Stimulated activated memory B cell treated with anti-CD40 and anti-IgM and Interleukin-4, amounts not matched to agents 10 μg/mL and 1 μg/mL and 100 μg/mL, for 72 hours (primary cell): ENCODE measurements around the gene ZBED2.

Experiments used
- ATAC-seq: fragments of 150-1000 bp; cut with Tn5 transposase; 2 replicates; pipeline ENCODE4 v1.10.0; 2021
- H3K27ac Mint-ChIP-seq: one replicate; pipeline ENCODE4 v1.8.0; 2022; ENCODE audit warnings: mild to moderate bottlenecking, mixed read lengths
- H3K27me3 Mint-ChIP-seq: one replicate; pipeline ENCODE4 v1.8.0; 2022; ENCODE audit warnings: mixed read lengths
- H3K36me3 Mint-ChIP-seq: one replicate; pipeline ENCODE4 v1.8.0; 2022; ENCODE audit warnings: mixed read lengths
- H3K4me1 Mint-ChIP-seq: one replicate; pipeline ENCODE4 v1.8.0; 2022; ENCODE audit warnings: mixed read lengths
- H3K4me3 Mint-ChIP-seq: one replicate; pipeline ENCODE4 v1.8.0; 2022; ENCODE audit warnings: mild to moderate bottlenecking, moderate library complexity, mixed read lengths
- H3K9me3 Mint-ChIP-seq: one replicate; pipeline ENCODE4 v1.8.0; 2022; ENCODE audit warnings: mixed read lengths

ZBED2 gene

GRCh38 chr3:111610612-111611054 lies 15.5 kb upstream of the ZBED2 start:
- peak overlapping the region; percentile 95 for H3K27ac Mint-ChIP-seq
- ATAC-seq: peak; percentile 29
- H3K36me3 Mint-ChIP-seq: peaks cover 10% of the 10 kb centered on the region
- no peaks in the 10 kb centered on the region for H3K27me3 Mint-ChIP-seq
- H3K4me3 Mint-ChIP-seq: peak overlapping the region; percentile 55
- H3K9me3 Mint-ChIP-seq: no peaks in the 10 kb centered on the region
- peaks cover 59% of the 10 kb centered on the region for H3K4me1 Mint-ChIP-seq

DNA sequence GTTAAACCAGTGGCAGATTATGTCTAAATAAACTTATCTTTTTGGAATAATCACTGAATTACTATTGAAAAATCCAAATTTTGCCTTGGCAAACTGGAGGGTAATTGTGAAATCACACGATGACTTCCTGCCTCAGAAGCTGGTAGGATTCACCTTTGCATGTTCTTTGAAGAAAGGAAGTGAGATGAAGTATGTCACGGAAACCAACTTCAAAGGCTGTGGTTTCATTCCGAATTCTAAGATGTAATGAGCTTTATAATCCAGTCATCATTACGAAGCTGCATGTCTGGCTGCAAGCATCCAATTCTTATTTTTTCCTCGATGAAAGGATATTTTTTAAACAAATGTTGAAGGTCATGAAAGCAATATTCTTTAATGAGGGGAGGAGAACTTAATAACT lies 15.0 kb upstream of the ZBED2 start:
- no peaks in the 10 kb centered on the region for H3K9me3 Mint-ChIP-seq
- H3K27ac Mint-ChIP-seq: peak overlapping the region; percentile 95
- H3K27me3 Mint-ChIP-seq: no peaks in the 10 kb centered on the region
- H3K4me3 Mint-ChIP-seq: peak overlapping the region; percentile 55
- H3K4me1 Mint-ChIP-seq: peaks cover 57% of the 10 kb centered on the region
- peak; percentile 86 for ATAC-seq
- peaks cover 10% of the 10 kb centered on the region for H3K36me3 Mint-ChIP-seq

DNA sequence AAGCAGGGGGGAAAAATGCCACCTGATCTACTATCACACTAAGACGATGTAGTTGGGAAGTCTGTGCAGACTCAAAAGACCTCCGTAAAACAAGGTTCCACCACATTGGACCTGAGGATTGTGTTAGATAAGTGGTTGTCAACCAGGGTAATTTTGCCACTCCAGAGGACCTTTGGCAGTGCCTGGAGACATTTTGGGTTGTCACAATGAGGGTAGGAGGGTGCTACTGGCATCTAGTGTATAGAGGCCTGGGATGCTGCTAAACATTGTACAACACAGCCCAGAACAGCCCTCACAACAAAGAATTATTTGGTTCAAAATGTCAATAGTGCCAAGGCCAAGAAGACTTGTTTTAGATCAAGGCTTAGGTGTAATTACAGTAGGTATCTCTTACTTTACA lies 14.6 kb upstream of the ZBED2 start:
- Mint-ChIP-seq H3K36me3 (peaks cover 10% of the 10 kb centered on the region), H3K27me3 (no peaks in the 10 kb centered on the region), H3K4me3 (no peak overlapping the region), H3K4me1 (peaks cover 56% of the 10 kb centered on the region), H3K27ac (peak overlapping the region; percentile 95), H3K9me3 (no peaks in the 10 kb centered on the region)
- no peak for ATAC-seq

GRCh38 chr3:111608383-111608782 lies 13.2 kb upstream of the ZBED2 start:
- no peaks in the 10 kb centered on the region for H3K9me3 Mint-ChIP-seq
- no peaks in the 10 kb centered on the region for H3K27me3 Mint-ChIP-seq
- no peak for ATAC-seq
- H3K27ac Mint-ChIP-seq: peak overlapping the region; percentile 95
- H3K4me1 Mint-ChIP-seq: peaks cover 62% of the 10 kb centered on the region
- peaks cover 10% of the 10 kb centered on the region for H3K36me3 Mint-ChIP-seq
- no peak overlapping the region for H3K4me3 Mint-ChIP-seq

DNA sequence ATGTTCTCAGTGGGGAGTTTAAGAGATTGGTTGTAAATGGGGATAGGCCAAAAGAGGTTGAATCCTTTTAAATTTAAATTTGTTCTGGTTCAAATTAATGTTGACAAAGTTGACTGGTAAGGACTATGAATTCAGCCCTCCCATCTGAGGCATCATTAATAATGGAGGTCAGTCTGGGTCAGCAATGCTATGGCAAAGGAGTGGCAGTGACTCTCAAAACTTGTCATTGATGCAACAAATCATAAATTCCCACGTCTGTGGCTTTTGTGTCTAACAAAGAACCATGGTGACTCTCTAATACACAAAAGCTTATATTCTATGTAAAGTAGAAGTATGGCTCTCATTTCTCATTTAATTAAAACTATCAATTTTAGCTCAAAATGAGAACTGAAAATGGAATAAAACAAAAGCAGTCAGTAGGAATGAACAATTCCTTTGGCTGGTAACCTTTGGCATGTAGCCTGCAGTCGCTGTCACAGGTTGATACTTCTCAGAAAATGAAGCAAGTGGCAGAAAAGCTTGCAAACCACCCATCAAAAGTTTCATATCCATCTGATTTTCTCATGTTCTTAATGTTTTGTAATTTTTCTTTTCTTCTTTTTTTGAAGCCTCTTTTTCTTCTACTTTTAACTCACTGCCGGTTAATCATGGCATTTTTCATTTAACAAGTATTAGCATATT lies 12.2 kb upstream of the ZBED2 start:
- Mint-ChIP-seq H3K27me3 (no peaks in the 10 kb centered on the region), H3K27ac (peak overlapping the region; percentile 95), H3K9me3 (no peaks in the 10 kb centered on the region), H3K36me3 (peaks cover 10% of the 10 kb centered on the region), H3K4me3 (no peak overlapping the region), H3K4me1 (peaks cover 57% of the 10 kb centered on the region)
- ATAC-seq: no peak

DNA sequence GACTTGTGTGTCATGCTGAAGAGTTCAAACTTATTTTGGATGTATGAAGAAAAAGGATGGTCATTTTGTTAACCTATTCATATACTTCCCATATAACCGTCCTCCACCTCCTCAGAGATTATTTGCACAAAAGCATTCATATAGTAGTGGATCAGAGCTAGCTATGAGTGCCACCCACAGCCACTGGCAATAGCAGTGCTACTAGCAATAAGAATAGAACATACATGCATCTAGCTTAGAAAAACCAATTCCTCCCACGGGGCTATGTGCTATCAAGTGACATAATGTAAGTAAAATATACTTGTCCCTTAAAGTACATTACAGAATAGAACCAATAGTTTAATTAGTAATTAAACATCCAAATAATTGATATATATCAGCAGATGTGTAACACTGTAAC lies 10.3 kb upstream of the ZBED2 start:
- Mint-ChIP-seq H3K4me3 (no peak overlapping the region), H3K36me3 (peaks cover 6% of the 10 kb centered on the region), H3K9me3 (no peaks in the 10 kb centered on the region), H3K27me3 (no peaks in the 10 kb centered on the region), H3K27ac (peak overlapping the region; percentile 82), H3K4me1 (peaks cover 45% of the 10 kb centered on the region)
- ATAC-seq: no peak

DNA sequence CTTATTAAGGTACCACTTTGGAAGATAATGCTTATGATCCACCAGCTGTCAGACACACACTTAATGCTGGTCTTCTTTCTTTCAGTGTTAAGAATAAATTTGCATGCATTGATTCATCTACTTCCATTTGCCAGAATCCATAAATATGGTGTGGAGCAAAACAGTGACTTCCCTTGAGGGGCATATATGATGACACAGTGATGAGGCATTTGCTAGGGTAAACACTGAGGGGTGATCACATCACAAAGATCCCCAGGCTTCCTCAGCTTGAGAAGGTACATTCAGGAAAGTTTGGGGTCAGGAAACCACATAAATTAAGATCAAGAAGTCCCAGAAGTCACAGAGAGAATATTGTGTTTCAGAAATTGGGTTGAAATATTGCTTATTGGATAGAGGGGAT lies 9.9 kb upstream of the ZBED2 start:
- no peak for ATAC-seq

GRCh38 chr3:111604119-111604518 lies 9.0 kb upstream of the ZBED2 start:
- Mint-ChIP-seq H3K9me3 (no peaks in the 10 kb centered on the region), H3K36me3 (peaks cover 5% of the 10 kb centered on the region), H3K27ac (peak overlapping the region; percentile 82), H3K4me3 (no peak overlapping the region), H3K4me1 (peaks cover 37% of the 10 kb centered on the region), H3K27me3 (no peaks in the 10 kb centered on the region)
- peak; percentile 87 for ATAC-seq

More for the DNA sequence above, 9.9 kb upstream of the ZBED2 start:
- Mint-ChIP-seq H3K4me1 (peaks cover 40% of the 10 kb centered on the region), H3K9me3 (no peaks in the 10 kb centered on the region), H3K27me3 (no peaks in the 10 kb centered on the region), H3K4me3 (no peak overlapping the region), H3K27ac (peak overlapping the region; percentile 82), H3K36me3 (peaks cover 6% of the 10 kb centered on the region)

GRCh38 chr3:111603679-111604078 lies 8.5 kb upstream of the ZBED2 start:
- peak overlapping the region; percentile 82 for H3K27ac Mint-ChIP-seq
- peaks cover 33% of the 10 kb centered on the region for H3K4me1 Mint-ChIP-seq
- H3K4me3 Mint-ChIP-seq: no peak overlapping the region
- peak; percentile 78 for ATAC-seq
- no peaks in the 10 kb centered on the region for H3K27me3 Mint-ChIP-seq
- no peaks in the 10 kb centered on the region for H3K9me3 Mint-ChIP-seq
- peaks cover under 1% of the 10 kb centered on the region for H3K36me3 Mint-ChIP-seq

DNA sequence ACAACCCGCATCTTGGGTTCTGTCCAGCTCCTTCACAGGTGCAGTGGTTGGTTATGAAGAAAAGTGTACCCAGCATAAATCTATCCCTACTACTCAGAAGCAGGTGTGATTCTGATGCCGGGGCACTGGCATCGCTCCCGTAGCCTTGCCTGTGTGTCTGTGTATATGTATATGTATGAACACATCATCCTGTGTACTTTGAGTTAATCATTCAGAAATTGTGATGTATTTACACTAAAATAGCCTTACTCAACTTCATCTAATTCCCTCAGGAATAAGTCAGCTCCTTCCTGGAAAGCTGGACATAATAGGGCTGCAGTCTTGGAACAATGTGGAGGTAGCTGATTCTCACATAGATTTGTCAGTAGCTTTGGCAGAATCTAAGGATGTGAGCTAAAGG lies 6.7 kb upstream of the ZBED2 start:
- Mint-ChIP-seq H3K4me1 (peaks cover 23% of the 10 kb centered on the region), H3K27ac (no peak overlapping the region), H3K9me3 (no peaks in the 10 kb centered on the region), H3K36me3 (no peaks in the 10 kb centered on the region), H3K4me3 (no peak overlapping the region), H3K27me3 (no peaks in the 10 kb centered on the region)
- no peak for ATAC-seq

- Mint-ChIP-seq H3K4me3 (no peak overlapping the region), H3K27ac (no peak overlapping the region), H3K27me3 (peaks cover 5% of the 10 kb centered on the region), H3K36me3 (peaks cover 8% of the 10 kb centered on the region), H3K4me1 (peaks cover 30% of the 10 kb centered on the region), H3K9me3 (no peaks in the 10 kb centered on the region)
- ATAC-seq: no peak
These were observed 3.4 kb upstream of the ZBED2 start for GRCh38 chr3:111598552-111598951.

- Mint-ChIP-seq H3K27me3 (peaks cover 9% of the 10 kb centered on the region), H3K4me1 (peaks cover 30% of the 10 kb centered on the region), H3K9me3 (no peaks in the 10 kb centered on the region), H3K36me3 (peaks cover 11% of the 10 kb centered on the region), H3K27ac (no peak overlapping the region), H3K4me3 (no peak overlapping the region)
- no peak for ATAC-seq
These were observed 3.0 kb upstream of the ZBED2 start for GRCh38 chr3:111598139-111598538.

GRCh38 chr3:111596328-111596727 lies 1.2 kb upstream of the ZBED2 start:
- H3K27me3 Mint-ChIP-seq: peaks cover 9% of the 10 kb centered on the region

DNA sequence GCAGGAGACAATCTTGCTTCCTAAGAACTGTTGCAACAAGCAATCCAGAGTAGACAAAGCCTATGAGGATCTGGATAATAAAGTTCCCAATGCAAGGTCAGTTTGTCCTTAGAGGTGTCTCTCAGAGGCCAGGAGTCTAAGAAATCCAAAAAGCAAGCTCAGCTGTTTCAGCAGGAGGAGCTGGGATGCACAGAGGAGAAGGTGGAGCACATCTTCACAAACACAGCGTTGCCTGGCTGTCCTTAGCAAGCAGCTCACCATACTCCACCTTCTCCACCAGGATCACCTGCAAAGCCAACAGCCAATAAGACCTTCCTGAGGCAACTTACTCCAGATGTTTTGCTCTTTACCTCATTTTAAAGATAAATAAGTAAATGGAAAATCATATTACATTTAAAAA lies 365 bp downstream of the ZBED2 start:
- peak overlapping the region; percentile 70 for H3K4me3 Mint-ChIP-seq
- peak; percentile 40 for ATAC-seq
- H3K27me3 Mint-ChIP-seq: peaks cover 9% of the 10 kb centered on the region
- peaks cover 46% of the 10 kb centered on the region for H3K4me1 Mint-ChIP-seq
- no peaks in the 10 kb centered on the region for H3K9me3 Mint-ChIP-seq
- H3K36me3 Mint-ChIP-seq: peaks cover 17% of the 10 kb centered on the region
- H3K27ac Mint-ChIP-seq: peak overlapping the region; percentile 82

More at GRCh38 chr3:111596328-111596727, 1.2 kb upstream of the ZBED2 start:
- Mint-ChIP-seq H3K9me3 (no peaks in the 10 kb centered on the region), H3K4me1 (peaks cover 35% of the 10 kb centered on the region), H3K4me3 (no peak overlapping the region), H3K27ac (peak overlapping the region; percentile 82), H3K36me3 (peaks cover 17% of the 10 kb centered on the region)
- no peak for ATAC-seq

DNA sequence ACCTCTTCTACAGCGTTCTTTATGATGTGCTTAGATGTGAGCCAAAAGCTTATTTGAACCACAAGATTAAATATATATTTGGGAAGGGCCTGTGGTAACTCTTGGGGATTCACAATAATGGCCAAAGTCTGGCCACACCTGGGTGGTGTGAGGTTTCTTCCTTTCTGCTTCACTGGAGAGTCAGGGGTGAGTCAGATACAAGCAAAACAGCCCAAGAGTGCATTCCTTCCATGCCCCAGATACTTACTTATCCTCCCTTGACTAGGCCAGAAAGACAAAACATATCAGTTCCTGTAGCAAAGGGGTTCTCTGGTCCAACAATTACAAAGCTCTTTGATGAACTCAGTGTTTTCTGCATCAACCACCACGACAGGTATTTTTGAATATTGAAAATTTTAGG lies 941 bp downstream of the ZBED2 start:
- peaks cover 17% of the 10 kb centered on the region for H3K36me3 Mint-ChIP-seq
- H3K9me3 Mint-ChIP-seq: no peaks in the 10 kb centered on the region
- ATAC-seq: peak; percentile 86
- H3K4me3 Mint-ChIP-seq: peak overlapping the region; percentile 72
- H3K27me3 Mint-ChIP-seq: peaks cover 9% of the 10 kb centered on the region
- H3K27ac Mint-ChIP-seq: peak overlapping the region; percentile 82
- H3K4me1 Mint-ChIP-seq: peaks cover 52% of the 10 kb centered on the region

DNA sequence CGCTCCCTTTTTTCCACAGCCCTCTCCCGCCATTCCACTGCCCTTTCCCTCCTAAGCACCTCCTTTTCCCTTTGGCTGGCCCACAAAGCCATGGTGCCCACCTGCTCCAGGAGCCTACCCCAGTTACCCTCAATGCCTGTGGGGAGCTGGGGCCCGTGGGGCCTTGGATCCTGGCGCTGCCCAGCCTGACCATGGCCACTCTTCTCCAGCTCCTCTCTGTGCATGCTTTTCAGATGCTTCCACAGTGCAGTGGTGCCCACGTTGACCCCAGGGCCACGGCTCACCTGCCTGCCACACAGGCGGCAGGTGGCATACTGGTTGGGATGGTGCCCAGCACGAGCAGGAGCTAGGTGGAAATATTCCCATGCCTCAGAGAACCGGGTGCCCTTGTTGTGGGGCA lies 1.5 kb downstream of the ZBED2 start:
- peak; percentile 4 for ATAC-seq
- Mint-ChIP-seq H3K4me1 (peaks cover 52% of the 10 kb centered on the region), H3K4me3 (peak overlapping the region; percentile 72), H3K27ac (peak overlapping the region; percentile 82), H3K36me3 (peaks cover 17% of the 10 kb centered on the region), H3K27me3 (peaks cover 9% of the 10 kb centered on the region), H3K9me3 (no peaks in the 10 kb centered on the region)
